GM19043 (cell line): ENCODE data around the gene USP49.
"Not testable (repeated sequence)": the region's sequence is repeated elsewhere in the genome, so short reads cannot be mapped to it uniquely, and the experiment has no call there.

Experiments used
- ATAC-seq: cut with Tn5 transposase; IDR thresholded peaks from one replicate; pipeline ENCODE4 v1.9.1; 2021; ENCODE audit warnings: low read depth; ENCODE audit not compliant: unreplicated experiment

The USP49 gene

GRCh38 chr6:41815587-41815986 is 79.6 kb downstream of the USP49 start:
- ATAC-seq = no peak

GRCh38 chr6:41814629-41815028 is 80.5 kb downstream of the USP49 start:
- no peak for ATAC-seq

GRCh38 chr6:41813956-41814355 is 81.2 kb downstream of the USP49 start:
- no peak for ATAC-seq

DNA sequence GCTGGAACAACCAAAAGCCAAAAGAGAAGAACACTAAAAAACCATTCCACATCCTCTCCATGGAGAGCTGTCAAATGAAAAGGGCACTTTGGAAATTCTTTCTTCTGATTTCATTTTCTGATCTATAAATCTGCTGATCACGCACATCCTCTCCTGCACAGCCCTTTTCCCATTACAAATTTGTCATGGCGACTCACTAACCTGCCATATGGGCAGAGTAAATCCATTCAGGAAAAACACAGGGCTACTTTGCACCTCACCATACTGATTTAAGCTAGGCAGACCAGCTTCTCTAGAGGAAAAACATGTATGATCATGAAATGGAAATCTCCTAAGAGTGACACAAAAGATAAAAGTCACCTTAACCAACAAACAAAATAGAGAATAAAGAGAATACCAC is 81.7 kb downstream of the USP49 start:
- ATAC-seq = no peak

DNA sequence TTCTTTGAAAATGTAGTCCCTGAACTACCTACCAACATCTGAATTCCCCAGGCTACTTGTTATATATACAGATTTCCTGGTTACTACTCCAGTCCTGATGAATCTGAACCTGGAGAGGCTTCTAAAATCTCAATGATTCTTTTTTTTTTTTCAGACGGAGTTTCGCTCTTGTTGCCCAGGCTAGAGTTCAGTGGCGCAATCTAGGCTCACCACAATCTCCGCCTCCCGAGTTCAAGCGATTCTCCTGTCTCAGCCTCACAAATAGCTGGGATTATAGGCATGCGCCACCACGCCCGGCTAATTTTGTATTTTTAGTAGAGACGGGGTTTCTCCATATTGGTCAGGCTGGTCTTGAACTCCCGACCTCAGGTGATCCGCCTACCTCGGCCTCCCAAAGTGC is 83.2 kb downstream of the USP49 start:
- not testable (repeated sequence) for ATAC-seq

DNA sequence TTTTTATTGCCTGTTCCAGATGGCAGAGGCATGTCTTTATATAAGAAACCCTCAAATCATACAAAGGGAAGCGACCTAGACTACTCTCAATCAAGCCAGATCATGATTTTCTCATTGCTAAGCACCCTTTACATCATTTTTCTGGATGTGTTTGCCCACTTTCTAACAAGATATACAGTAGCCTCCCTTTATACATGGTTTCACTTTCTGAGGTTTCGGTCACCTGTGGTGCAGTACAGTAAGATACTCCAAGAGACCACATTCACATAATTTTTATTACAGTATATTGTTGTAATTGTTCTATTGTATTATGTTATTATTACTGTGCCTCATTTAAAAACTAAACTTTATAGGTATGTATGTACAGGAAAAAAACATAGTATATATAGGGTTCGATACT is 84.1 kb downstream of the USP49 start:
- no peak for ATAC-seq

- ATAC-seq = no peak
Observed at GRCh38 chr6:41805830-41806774, 89.1 kb downstream of the USP49 start.

DNA sequence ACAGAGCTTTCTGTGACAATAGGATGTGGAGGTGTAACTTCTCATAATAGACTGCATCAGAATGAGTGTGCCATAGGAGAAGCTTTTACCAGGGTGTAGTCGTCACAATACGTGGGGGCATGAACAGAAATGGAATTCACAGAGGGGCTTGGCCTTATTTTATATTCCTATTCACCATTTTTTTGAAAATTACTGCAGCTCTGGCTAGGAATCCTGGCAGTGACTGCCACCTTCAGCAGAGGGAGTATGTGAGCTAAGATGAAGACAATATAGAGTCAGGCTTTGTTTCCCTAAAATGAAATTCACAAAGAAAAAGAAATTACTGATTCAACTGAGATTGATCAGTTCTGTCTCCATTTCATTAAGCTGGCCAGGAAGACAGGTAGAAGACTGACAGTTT is 93.8 kb downstream of the USP49 start:
- no peak for ATAC-seq

DNA sequence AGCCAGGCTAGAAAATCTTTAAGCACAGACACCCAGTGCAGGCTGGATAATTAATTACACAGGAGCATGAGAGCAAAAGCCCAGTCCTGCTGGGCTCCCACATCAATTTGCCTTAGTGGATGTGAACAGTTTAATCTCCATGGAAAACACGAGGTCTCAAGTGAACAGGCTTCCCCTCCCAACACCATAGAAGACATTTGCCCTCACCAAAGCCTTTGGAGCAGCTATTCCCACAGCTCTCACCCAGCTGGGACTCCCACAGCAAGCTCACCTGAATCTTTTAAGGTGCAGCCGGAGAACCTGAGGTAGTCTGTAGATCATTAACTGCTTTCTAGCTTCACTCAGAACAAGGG is 95.6 kb downstream of the USP49 start:
- no peak for ATAC-seq

- no peak for ATAC-seq
Observed at GRCh38 chr6:41798901-41799558, 96.1 kb downstream of the USP49 start.

GRCh38 chr6:41796474-41796873 is 98.7 kb downstream of the USP49 start:
- ATAC-seq = no peak

DNA sequence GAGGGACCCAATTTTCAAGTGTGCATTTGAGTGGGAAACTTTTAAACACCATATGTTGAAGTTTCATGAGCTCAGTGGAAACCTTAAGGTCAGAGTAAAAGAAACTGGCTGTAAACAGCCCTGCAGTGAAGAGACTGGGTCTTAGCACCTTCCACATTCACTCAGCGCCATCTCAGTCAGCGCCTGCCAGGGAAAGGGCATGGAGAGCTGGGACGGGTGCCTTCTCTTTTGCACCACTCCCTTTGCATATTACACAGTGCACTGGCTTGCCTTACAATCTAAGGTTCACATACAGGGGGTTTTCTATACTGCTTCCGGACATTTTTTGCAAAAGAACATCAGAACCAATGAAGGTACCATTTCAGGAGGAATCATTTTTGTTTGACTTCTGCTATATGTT is 103.2 kb downstream of the USP49 start:
- ATAC-seq = no peak

GRCh38 chr6:41791305-41791704 is 103.9 kb downstream of the USP49 start:
- ATAC-seq = no peak

DNA sequence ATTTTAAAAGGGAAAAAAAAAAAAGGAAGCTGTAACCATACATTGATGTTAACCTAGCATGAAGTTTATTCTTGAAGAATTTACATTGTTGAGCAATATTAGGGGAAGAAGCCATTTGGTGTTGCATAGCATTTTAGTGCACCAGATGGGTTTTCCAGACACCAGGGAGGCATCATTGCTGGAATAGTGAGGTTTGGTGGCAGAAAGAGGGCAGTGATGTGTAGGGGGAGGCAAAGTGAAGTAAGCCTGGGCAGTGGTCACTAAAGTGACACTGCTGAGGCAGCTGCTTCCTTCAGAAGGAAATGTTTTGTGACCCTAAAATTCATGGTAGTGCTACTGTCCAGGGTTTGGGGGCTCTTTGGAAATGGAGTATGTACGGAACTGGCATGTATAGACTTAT is 105.1 kb downstream of the USP49 start:
- ATAC-seq = no peak

DNA sequence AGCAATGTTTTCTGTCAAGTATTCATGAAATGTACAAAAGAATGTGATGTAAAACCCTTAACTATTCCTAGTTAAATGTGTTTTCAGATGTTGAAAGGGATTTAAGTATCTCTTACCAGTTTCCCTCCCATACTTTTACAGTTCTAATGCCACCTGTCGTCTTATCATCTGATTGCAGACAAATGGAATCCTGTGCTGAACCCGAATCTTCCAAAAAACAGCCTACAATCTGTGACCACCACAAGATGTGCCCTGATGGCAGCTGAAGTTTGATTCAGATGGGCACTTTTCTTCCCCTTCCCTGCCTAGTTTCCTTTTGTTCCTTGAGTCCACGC is 105.8 kb downstream of the USP49 start:
- ATAC-seq = no peak

DNA sequence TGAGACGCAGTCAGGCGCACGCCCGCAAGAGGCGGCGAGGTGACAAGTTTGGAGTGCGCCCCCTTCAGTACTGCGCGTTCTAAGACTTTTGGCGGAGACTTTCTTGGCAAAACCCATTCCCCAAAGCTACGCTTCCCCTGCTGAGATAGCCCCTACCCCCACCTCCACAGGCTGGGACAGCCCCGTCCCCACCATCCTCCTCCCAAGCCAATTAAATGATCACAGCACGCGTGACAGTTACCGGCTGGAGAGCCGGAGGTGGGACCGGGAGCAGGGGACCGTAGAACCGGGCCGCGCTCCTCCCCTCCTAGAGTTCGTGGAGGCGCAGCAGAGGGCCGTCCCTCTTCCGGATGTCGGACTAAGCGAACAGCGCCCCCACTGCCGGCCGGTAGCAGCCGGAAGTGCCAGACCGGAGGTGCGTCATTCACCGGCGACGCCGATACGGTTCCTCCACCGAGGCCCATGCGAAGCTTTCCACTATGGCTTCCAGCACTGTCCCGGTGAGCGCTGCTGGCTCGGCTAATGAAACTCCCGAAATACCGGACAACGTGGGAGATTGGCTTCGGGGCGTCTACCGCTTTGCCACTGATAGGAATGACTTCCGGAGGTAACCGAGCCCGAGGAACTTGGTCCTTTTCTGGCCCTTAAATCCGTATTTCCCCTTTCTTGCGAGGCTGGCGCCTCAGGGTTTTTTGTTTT is 107.8 kb downstream of the USP49 start, which contains the start of gene TOMM6:
Gene TOMM6, plus strand, starts transcription at position 476 of the 699 bp plus-strand sequence. Its CDS starts 4 bp downstream, at position 480.
- ATAC-seq = peak; percentile 69

- ATAC-seq = peak; percentile 49
Observed at GRCh38 chr6:41786451-41787218, 108.5 kb downstream of the USP49 start.

- ATAC-seq = peak; percentile 1
Observed at GRCh38 chr6:41785689-41786450, 109.3 kb downstream of the USP49 start.

DNA sequence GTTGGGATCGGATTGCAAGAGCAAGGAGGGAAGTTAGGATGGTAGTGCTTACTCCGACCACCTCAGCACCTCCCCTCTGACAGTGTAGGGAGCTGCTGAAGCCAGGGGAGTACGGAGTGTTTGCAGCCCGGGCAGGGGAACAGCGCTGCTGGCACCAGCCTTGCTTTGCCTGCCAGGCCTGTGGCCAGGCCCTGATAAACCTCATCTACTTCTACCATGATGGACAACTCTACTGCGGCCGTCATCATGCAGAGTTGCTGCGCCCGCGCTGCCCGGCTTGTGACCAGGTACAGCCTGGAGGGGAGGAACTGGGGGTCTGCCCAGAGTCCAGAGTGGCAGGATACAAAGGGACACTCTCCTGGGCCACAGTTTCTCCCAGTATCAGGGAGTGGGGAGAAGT is 109.9 kb downstream of the USP49 start:
- no peak for ATAC-seq

DNA sequence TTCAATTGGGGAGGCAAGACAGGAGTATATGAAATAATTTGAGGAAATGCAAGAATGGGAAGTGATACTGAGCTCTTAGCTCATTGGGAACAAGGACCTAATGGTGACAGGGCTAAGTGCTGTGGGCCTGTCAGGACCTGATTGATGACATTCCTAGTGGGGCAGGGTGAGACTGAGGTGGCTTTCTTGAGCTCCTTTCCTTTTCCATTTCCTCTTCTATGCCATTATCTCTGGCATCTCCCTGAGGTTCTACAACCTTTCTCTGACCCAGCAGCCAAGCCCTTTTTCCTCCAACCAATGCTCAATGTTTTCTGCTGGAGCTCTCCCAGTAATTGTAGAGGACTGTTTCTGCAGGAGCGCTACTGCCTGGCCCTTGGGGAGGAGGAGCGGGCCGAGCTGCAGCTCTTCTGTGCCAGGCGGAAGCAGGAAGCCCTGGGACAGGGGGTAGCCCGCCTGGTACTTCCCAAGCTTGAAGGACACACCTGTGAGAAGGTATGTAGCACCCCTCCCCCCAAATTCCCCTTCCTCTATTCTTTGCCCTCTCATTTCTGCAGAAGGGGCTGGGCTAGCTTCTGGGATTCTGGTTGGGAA is 110.5 kb downstream of the USP49 start:
- ATAC-seq = no peak
